ENCODE measurements around the gene GMDS. TPM values are rescaled to one million over a fixed set of nuclear protein-coding genes. Genes with fewer than 3 reads are reported as not detected.
A peak's percentile ranks its signal among the peaks of the same experiment; 100 is the strongest.

The GMDS gene
- total RNA-seq, 2 experiments from 2014 or later: 31.1 to 35.9 TPM

GRCh38 chr6:2127484-2127911, 117.9 kb downstream of the GMDS start:
- CTCF ChIA-PET: interaction anchor here (0.7 kb wide), 1 partner anchor 11 kb away, joined by 4 read pairs; no protein-coding TSS in a partner anchor
- H3K4me3 Mint-ChIP-seq: no peak overlapping the region

GRCh38 chr6:2126351-2126750, 119.1 kb downstream of the GMDS start:
- H3K4me3 Mint-ChIP-seq: no peak overlapping the region
- H3K4me1 Mint-ChIP-seq: peaks cover 6% of the 10 kb centered on the region
- no peaks in the 10 kb centered on the region for H3K27me3 Mint-ChIP-seq
- no peaks in the 10 kb centered on the region for H3K9me3 Mint-ChIP-seq
- CTCF ChIA-PET: interaction anchor here (1.0 kb wide), 1 partner anchor 9 kb away, joined by 3 read pairs; no protein-coding TSS in a partner anchor
- DNase-seq: no peak
- no peaks in the 10 kb centered on the region for H3K36me3 Mint-ChIP-seq (ENCODE audit: low read depth)
- POLR2A ChIA-PET: no interaction called here
- no peak overlapping the region for H3K27ac Mint-ChIP-seq

More at GRCh38 chr6:2127484-2127911, 117.9 kb downstream of the GMDS start:
- POLR2A ChIA-PET: interaction anchor here (0.5 kb wide), 1 partner anchor 98 kb away, joined by 3 read pairs; no protein-coding TSS in a partner anchor
- Mint-ChIP-seq H3K27me3 (no peaks in the 10 kb centered on the region), H3K27ac (no peak overlapping the region), H3K36me3 (ENCODE audit: low read depth) (no peaks in the 10 kb centered on the region), H3K4me1 (peaks cover 6% of the 10 kb centered on the region), H3K9me3 (no peaks in the 10 kb centered on the region)
- DNase-seq: no peak

GRCh38 chr6:2125158-2125557, 120.2 kb downstream of the GMDS start:
- Mint-ChIP-seq H3K27me3 (no peaks in the 10 kb centered on the region), H3K4me3 (no peak overlapping the region), H3K36me3 (ENCODE audit: low read depth) (no peaks in the 10 kb centered on the region), H3K4me1 (peaks cover 6% of the 10 kb centered on the region), H3K9me3 (no peaks in the 10 kb centered on the region), H3K27ac (no peak overlapping the region)
- ChIA-PET POLR2A (no interaction called here), CTCF (interaction anchor here (1.8 kb wide), 1 partner anchor 11 kb away, joined by 5 read pairs; no protein-coding TSS in a partner anchor)
- DNase-seq: no peak

- no peak for DNase-seq
- Mint-ChIP-seq H3K27me3 (no peaks in the 10 kb centered on the region), H3K4me3 (no peak overlapping the region), H3K36me3 (ENCODE audit: low read depth) (no peaks in the 10 kb centered on the region), H3K27ac (no peak overlapping the region), H3K4me1 (peaks cover 3% of the 10 kb centered on the region), H3K9me3 (no peaks in the 10 kb centered on the region)
- POLR2A ChIA-PET: no interaction called here
- CTCF ChIA-PET: interaction anchor here (1.8 kb wide), 1 partner anchor 12 kb away, joined by 5 read pairs; no protein-coding TSS in a partner anchor
Measured at GRCh38 chr6:2124260-2124709, 121.1 kb downstream of the GMDS start.

- DNase-seq: no peak
- H3K27ac Mint-ChIP-seq: no peak overlapping the region
- POLR2A ChIA-PET: no interaction called here
- CTCF ChIA-PET: no interaction called here
- no peak overlapping the region for H3K4me3 Mint-ChIP-seq
- H3K4me1 Mint-ChIP-seq: no peaks in the 10 kb centered on the region
- H3K9me3 Mint-ChIP-seq: no peaks in the 10 kb centered on the region
- no peaks in the 10 kb centered on the region for H3K27me3 Mint-ChIP-seq
- H3K36me3 Mint-ChIP-seq (ENCODE audit: low read depth): no peaks in the 10 kb centered on the region
Measured at GRCh38 chr6:2120912-2121311, 124.5 kb downstream of the GMDS start.

- no peak overlapping the region for H3K4me3 Mint-ChIP-seq
- no peaks in the 10 kb centered on the region for H3K27me3 Mint-ChIP-seq
- no peaks in the 10 kb centered on the region for H3K9me3 Mint-ChIP-seq
- no peak overlapping the region for H3K27ac Mint-ChIP-seq
- DNase-seq: no peak
- no peaks in the 10 kb centered on the region for H3K36me3 Mint-ChIP-seq (ENCODE audit: low read depth)
- POLR2A ChIA-PET: no interaction called here
- CTCF ChIA-PET: interaction anchor here (0.6 kb wide), 1 partner anchor 12 kb away, joined by 3 read pairs; no protein-coding TSS in a partner anchor
- no peaks in the 10 kb centered on the region for H3K4me1 Mint-ChIP-seq
Measured at GRCh38 chr6:2119275-2119674, 126.1 kb downstream of the GMDS start.

GRCh38 chr6:2118136-2118535, 127.3 kb downstream of the GMDS start:
- Mint-ChIP-seq H3K9me3 (no peaks in the 10 kb centered on the region), H3K4me3 (no peak overlapping the region), H3K36me3 (ENCODE audit: low read depth) (no peaks in the 10 kb centered on the region), H3K4me1 (no peaks in the 10 kb centered on the region), H3K27me3 (no peaks in the 10 kb centered on the region), H3K27ac (no peak overlapping the region)
- ChIA-PET POLR2A (no interaction called here), CTCF (no interaction called here)
- DNase-seq: no peak

GRCh38 chr6:2117447-2117846, 128.0 kb downstream of the GMDS start:
- no peaks in the 10 kb centered on the region for H3K9me3 Mint-ChIP-seq
- no peaks in the 10 kb centered on the region for H3K4me1 Mint-ChIP-seq
- H3K36me3 Mint-ChIP-seq (ENCODE audit: low read depth): no peaks in the 10 kb centered on the region
- H3K27me3 Mint-ChIP-seq: no peaks in the 10 kb centered on the region
- ChIA-PET POLR2A (no interaction called here), CTCF (interaction anchor here (0.8 kb wide), 1 partner anchor 9 kb away, joined by 3 read pairs; no protein-coding TSS in a partner anchor)
- DNase-seq: no peak
- no peak overlapping the region for H3K4me3 Mint-ChIP-seq
- H3K27ac Mint-ChIP-seq: no peak overlapping the region

GRCh38 chr6:2116496-2116895, 128.9 kb downstream of the GMDS start:
- no peak for DNase-seq
- Mint-ChIP-seq H3K9me3 (no peaks in the 10 kb centered on the region), H3K36me3 (ENCODE audit: low read depth) (no peaks in the 10 kb centered on the region), H3K27ac (no peak overlapping the region), H3K4me3 (no peak overlapping the region), H3K4me1 (peaks cover 3% of the 10 kb centered on the region), H3K27me3 (no peaks in the 10 kb centered on the region)
- ChIA-PET POLR2A (no interaction called here), CTCF (interaction anchor here (0.8 kb wide), 1 partner anchor 10 kb away, joined by 3 read pairs; no protein-coding TSS in a partner anchor)

GRCh38 chr6:2114100-2114499, 131.3 kb downstream of the GMDS start:
- Mint-ChIP-seq H3K9me3 (no peaks in the 10 kb centered on the region), H3K27ac (no peak overlapping the region), H3K4me1 (peaks cover 16% of the 10 kb centered on the region), H3K4me3 (no peak overlapping the region), H3K36me3 (ENCODE audit: low read depth) (peaks cover 3% of the 10 kb centered on the region), H3K27me3 (no peaks in the 10 kb centered on the region)
- no peak for DNase-seq
- CTCF ChIA-PET: no interaction called here
- POLR2A ChIA-PET: interaction anchor here (0.5 kb wide), 1 partner anchor 320 kb away, joined by 10 read pairs; no protein-coding TSS in a partner anchor

GRCh38 chr6:2111162-2111677, 134.2 kb downstream of the GMDS start:
- H3K27me3 Mint-ChIP-seq: no peaks in the 10 kb centered on the region
- no peak for DNase-seq
- H3K4me3 Mint-ChIP-seq: peak overlapping the region; percentile 64
- peaks cover 16% of the 10 kb centered on the region for H3K4me1 Mint-ChIP-seq
- ChIA-PET POLR2A (no interaction called here), CTCF (no interaction called here)
- H3K27ac Mint-ChIP-seq: peak overlapping the region; percentile 82
- H3K36me3 Mint-ChIP-seq (ENCODE audit: low read depth): peaks cover 3% of the 10 kb centered on the region
- H3K9me3 Mint-ChIP-seq: no peaks in the 10 kb centered on the region

- peak overlapping the region; percentile 82 for H3K27ac Mint-ChIP-seq
Measured at GRCh38 chr6:2110504-2110903, 134.9 kb downstream of the GMDS start.

GRCh38 chr6:2109796-2110195, 135.6 kb downstream of the GMDS start:
- ChIA-PET CTCF (no interaction called here), POLR2A (no interaction called here)
- DNase-seq: no peak
- Mint-ChIP-seq H3K36me3 (ENCODE audit: low read depth) (peaks cover 3% of the 10 kb centered on the region), H3K27ac (no peak overlapping the region), H3K9me3 (no peaks in the 10 kb centered on the region), H3K4me3 (no peak overlapping the region), H3K4me1 (peaks cover 16% of the 10 kb centered on the region), H3K27me3 (no peaks in the 10 kb centered on the region)

More at GRCh38 chr6:2110504-2110903, 134.9 kb downstream of the GMDS start:
- DNase-seq: no peak
- H3K36me3 Mint-ChIP-seq (ENCODE audit: low read depth): peaks cover 3% of the 10 kb centered on the region
- H3K4me3 Mint-ChIP-seq: peak overlapping the region; percentile 64
- H3K27me3 Mint-ChIP-seq: no peaks in the 10 kb centered on the region
- ChIA-PET POLR2A (no interaction called here), CTCF (no interaction called here)
- peaks cover 16% of the 10 kb centered on the region for H3K4me1 Mint-ChIP-seq
- H3K9me3 Mint-ChIP-seq: no peaks in the 10 kb centered on the region
